Nephron progenitor cell (in vitro differentiated cells): Measurements from ENCODE around the gene PPOX.
A peak's percentile ranks its signal among the peaks of the same experiment; 100 is the strongest.

ENCODE experiments used
- DNase-seq: peaks from one replicate; pipeline ENCODE4 v3.0.0; 2021
- H3K27ac Mint-ChIP-seq: 2 replicates; pipeline ENCODE4 v1.8.0; 2021; ENCODE audit warnings: mild to moderate bottlenecking, moderate library complexity, mixed read lengths
- H3K27me3 Mint-ChIP-seq: 2 replicates; pipeline ENCODE4 v1.8.0; 2021; ENCODE audit warnings: mild to moderate bottlenecking, low read depth, mixed read lengths; ENCODE audit not compliant: poor library complexity
- H3K36me3 Mint-ChIP-seq: 2 replicates; pipeline ENCODE4 v1.8.0; 2021; ENCODE audit warnings: low read depth, mixed read lengths
- H3K4me1 Mint-ChIP-seq: 2 replicates; pipeline ENCODE4 v1.8.0; 2021; ENCODE audit warnings: mixed read lengths
- H3K4me3 Mint-ChIP-seq: 2 replicates; pipeline ENCODE4 v1.8.0; 2021; ENCODE audit warnings: mild to moderate bottlenecking, moderate library complexity, mixed read lengths
- H3K9me3 Mint-ChIP-seq: 2 replicates; pipeline ENCODE4 v1.8.0; 2021; ENCODE audit warnings: mild to moderate bottlenecking, moderate library complexity, mixed read lengths
- TF ChIP-seq, protein P1 (sequence below): fragments of 200-600 bp; sonication (generic); IDR thresholded peaks from 2 replicates; pipeline ENCODE4 v1.5.0; 2021; ENCODE audit warnings: antibody characterized with exemption

The PPOX gene

DNA sequence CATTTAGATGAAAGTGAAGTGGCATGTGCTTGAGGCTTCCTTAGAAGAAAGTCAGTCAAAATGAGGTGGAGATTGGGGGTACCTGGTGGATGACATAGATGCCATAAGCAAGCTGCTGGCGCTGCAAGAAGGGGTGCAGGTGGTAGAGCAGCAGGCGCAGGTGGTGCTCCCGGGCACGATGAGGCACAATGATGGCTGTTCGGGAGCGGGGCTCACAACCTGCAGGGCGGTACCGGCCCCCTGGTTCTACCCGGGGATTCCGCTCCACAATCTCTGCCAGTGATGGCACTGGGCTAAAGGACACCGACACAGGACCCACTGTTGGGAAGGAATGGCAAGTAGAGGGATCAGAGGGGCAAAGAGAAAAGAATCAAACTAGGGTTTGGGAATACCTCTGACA lies 8.7 kb downstream of the PPOX start:
- H3K9me3 Mint-ChIP-seq, result no peaks in the 10 kb centered on the region
- peak overlapping the region; percentile 72 for H3K27ac Mint-ChIP-seq
- H3K4me3 Mint-ChIP-seq, result peak overlapping the region; percentile 57
- peaks cover 31% of the 10 kb centered on the region for H3K4me1 Mint-ChIP-seq
- H3K27me3 Mint-ChIP-seq, result no peaks in the 10 kb centered on the region
- no peak for DNase-seq
- peaks cover 39% of the 10 kb centered on the region for H3K36me3 Mint-ChIP-seq
- TF ChIP-seq, protein P1, sequence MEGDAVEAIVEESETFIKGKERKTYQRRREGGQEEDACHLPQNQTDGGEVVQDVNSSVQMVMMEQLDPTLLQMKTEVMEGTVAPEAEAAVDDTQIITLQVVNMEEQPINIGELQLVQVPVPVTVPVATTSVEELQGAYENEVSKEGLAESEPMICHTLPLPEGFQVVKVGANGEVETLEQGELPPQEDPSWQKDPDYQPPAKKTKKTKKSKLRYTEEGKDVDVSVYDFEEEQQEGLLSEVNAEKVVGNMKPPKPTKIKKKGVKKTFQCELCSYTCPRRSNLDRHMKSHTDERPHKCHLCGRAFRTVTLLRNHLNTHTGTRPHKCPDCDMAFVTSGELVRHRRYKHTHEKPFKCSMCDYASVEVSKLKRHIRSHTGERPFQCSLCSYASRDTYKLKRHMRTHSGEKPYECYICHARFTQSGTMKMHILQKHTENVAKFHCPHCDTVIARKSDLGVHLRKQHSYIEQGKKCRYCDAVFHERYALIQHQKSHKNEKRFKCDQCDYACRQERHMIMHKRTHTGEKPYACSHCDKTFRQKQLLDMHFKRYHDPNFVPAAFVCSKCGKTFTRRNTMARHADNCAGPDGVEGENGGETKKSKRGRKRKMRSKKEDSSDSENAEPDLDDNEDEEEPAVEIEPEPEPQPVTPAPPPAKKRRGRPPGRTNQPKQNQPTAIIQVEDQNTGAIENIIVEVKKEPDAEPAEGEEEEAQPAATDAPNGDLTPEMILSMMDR, result no peak

DNA sequence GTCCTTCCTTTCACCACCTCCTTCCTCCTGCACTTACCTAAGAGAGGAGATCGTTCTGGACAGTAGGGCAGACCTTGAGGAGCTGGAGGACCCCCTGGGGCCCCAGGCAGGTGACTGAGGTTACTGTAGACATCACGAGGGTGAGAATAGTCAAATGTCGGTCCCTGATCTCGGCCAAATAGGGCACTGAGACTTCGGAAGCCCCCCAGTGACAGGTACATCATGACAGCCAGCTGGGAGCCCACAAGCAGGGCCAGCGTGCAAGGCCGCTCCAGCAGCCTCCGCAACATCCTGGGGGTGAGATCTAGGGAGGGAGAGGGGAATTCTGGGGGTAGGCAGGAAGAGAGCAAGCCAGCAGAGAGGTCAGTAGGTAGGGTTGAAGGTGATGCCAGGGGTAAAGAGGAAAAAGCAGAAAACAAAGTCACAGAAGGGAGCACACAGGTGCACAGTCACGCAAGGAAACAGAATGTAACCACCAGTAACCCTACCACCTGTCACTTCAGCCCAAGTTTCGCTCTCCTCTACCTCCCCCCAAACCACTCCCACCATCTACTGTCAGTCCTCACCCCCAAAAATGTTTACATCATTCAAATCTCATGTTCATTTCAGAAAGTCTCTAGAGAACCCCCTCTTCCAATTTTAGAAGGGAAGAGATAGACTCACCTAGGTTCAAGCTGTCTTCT lies 9.7 kb downstream of the PPOX start:
- no peak overlapping the region for H3K27ac Mint-ChIP-seq
- peak overlapping the region; percentile 100 for H3K4me3 Mint-ChIP-seq
- H3K9me3 Mint-ChIP-seq, result no peaks in the 10 kb centered on the region
- H3K36me3 Mint-ChIP-seq, result peaks cover 35% of the 10 kb centered on the region
- TF ChIP-seq, protein P1, result no peak
- DNase-seq, result no peak
- H3K4me1 Mint-ChIP-seq, result peaks cover 31% of the 10 kb centered on the region
- peaks cover 2% of the 10 kb centered on the region for H3K27me3 Mint-ChIP-seq

DNA sequence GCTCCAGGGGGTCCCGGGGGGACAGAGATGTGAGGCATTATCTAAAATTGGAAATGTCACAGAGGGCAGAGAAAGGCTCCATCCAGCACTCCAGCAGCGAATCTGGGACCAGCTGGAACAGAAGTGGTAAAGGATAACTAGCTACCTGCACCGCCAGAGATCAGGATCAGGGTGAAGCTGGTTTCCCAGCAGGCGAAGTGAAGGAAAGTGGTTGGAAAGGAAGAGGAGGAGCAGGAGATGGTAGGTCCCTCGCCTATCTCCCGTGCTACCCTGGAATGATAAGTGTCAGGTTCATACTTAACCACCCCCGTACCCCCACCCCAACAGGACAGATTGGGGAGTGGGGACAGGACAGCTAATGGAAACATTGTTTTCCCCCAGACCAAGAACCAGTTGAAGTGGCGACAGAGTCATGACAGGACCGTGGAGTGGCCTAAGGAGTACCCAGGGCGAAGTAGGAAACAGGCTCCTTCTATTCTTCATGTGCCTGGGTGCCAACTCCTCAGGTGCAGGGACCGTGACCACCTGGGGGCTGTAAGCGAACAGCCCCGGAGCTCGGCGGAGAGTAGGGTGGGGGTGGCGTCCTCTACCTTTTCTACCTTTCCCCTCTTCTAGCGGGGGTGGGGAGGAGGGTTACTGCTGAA lies 10.4 kb downstream of the PPOX start:
- Mint-ChIP-seq H3K4me3 (peak overlapping the region; percentile 100), H3K27ac (peak overlapping the region; percentile 86), H3K27me3 (peaks cover 2% of the 10 kb centered on the region), H3K9me3 (no peaks in the 10 kb centered on the region), H3K36me3 (peaks cover 28% of the 10 kb centered on the region), H3K4me1 (peaks cover 31% of the 10 kb centered on the region)
- TF ChIP-seq, protein P1, result no peak
- no peak for DNase-seq

DNA sequence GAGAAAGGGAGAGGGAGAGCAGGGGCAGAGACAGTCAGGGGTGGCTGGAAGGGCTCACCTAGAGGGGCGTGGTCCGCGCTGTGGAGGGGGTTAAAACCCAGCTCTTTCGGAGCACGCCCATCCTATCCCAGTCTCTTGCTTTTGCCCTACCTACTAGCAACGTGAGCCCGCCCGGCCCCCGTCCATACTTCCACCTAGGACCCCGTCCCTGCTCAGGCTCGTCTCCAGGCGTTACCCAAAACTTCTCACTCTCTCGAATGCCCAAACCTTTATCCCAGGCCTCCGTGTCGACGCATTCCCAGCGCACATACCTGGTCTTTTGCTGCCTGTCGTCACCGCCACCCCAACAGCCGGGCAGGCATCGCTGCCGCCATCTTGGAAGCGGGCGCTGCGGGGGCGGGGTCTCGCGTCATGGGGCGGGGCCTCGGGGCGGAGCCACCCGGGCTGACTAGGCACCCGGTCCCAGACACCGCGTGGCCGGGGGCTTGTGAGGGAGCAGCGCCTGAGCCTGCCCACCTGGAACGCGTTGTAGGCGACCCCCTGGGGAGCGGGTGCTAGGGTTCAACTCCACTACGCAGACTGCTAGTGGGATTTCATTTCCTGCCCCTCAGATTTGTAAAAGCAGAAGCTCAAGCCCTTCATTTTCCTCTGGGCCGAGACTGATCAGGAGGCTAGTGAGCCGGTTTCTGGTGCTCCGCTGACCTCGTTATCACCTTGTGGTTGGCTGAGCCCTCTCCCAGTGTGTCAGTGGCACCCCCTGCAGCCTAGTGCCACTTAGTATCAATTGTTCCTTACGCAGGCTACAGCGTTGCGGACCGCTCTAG lies 11.1 kb downstream of the PPOX start, which contains the start of gene B4GALT3:
Gene B4GALT3, minus strand, starts transcription at position 396 of the 824 bp plus-strand sequence. CDS start 1,447 bp downstream, outside the sequence.
- TF ChIP-seq, protein P1, result no peak
- Mint-ChIP-seq H3K4me3 (peak within 1 kb of the TSS; percentile 100), H3K27ac (peak within 1 kb of the TSS; percentile 99), H3K27me3 (peaks cover 7% of the 10 kb centered on the region), H3K36me3 (peaks cover 23% of the 10 kb centered on the region), H3K4me1 (peaks cover 31% of the 10 kb centered on the region), H3K9me3 (no peaks in the 10 kb centered on the region)
- DNase-seq, result peak; percentile 98

DNA sequence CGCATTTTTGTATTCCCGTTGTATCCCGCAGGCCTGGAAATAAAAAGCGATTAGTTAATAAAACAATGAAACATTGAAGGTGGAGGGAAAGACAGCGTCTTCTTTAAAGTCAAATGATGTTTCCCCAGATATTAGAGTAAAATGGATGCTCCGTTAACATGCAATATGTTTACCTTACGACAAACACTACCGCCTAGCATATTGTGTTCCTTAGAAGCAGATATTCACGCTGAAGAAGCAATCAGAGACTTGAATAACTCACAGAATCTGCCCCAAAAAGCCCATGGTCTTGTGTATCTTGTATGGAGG lies 11.7 kb downstream of the PPOX start:
- TF ChIP-seq, protein P1, result no peak
- H3K27ac Mint-ChIP-seq, result no peak overlapping the region
- no peaks in the 10 kb centered on the region for H3K9me3 Mint-ChIP-seq
- no peak for DNase-seq
- peaks cover 10% of the 10 kb centered on the region for H3K27me3 Mint-ChIP-seq
- H3K4me3 Mint-ChIP-seq, result peak overlapping the region; percentile 100
- H3K36me3 Mint-ChIP-seq, result peaks cover 18% of the 10 kb centered on the region
- H3K4me1 Mint-ChIP-seq, result peaks cover 31% of the 10 kb centered on the region
